ENCODE results near the gene PPP1R7. TPM values are rescaled to one million over a fixed set of nuclear protein-coding genes. Genes with fewer than 3 reads are reported as not detected.

The PPP1R7 gene
- total and polyA plus RNA-seq, 9 donors, result 21.9 to 120 (median 46.9) TPM

GRCh38 chr2:241137276-241138190 is 12.7 kb upstream of the PPP1R7 start:
- Histone ChIP-seq H3K27ac (no peak overlapping the region), H3K9me3 (no peaks in the 10 kb centered on the region), H3K4me3 (no peak overlapping the region), H3K27me3 (no peaks in the 10 kb centered on the region), H3K4me1 (ENCODE audit: insufficient read depth) (no peaks in the 10 kb centered on the region), H3K36me3 (no peaks in the 10 kb centered on the region)
- WGBS, 3 donors, result 35 to 52% (median 45%) methylated on average over 24 of the region's 24 CpGs
- peak in 1 of 5 donors; percentile 43 for DNase-seq
- no peak for TF ChIP-seq EP300 (IDR thresholded peaks at IDR 0.05)
- TF ChIP-seq CTCF (IDR thresholded peaks at IDR 0.05), result no peak
- TF ChIP-seq POLR2A (IDR thresholded peaks at IDR 0.05), result no peak
- intact Hi-C loops (cut with DNase I), result no loop called here

GRCh38 chr2:241138471-241138870 is 11.8 kb upstream of the PPP1R7 start:
- TF ChIP-seq CTCF (IDR thresholded peaks at IDR 0.05), result no peak
- no peak for TF ChIP-seq POLR2A (IDR thresholded peaks at IDR 0.05)
- no peak for TF ChIP-seq EP300 (IDR thresholded peaks at IDR 0.05)
- Histone ChIP-seq H3K4me3 (no peak overlapping the region), H3K36me3 (no peaks in the 10 kb centered on the region), H3K9me3 (no peaks in the 10 kb centered on the region), H3K27me3 (no peaks in the 10 kb centered on the region), H3K27ac (no peak overlapping the region), H3K4me1 (ENCODE audit: insufficient read depth) (no peaks in the 10 kb centered on the region)
- DNase-seq, result peak in 1 of 5 donors; percentile 18
- intact Hi-C loops (cut with DNase I), result no loop called here
- 96 to 98% (median 96%) methylated on average over 16 of the region's 16 CpGs for WGBS, 3 donors

GRCh38 chr2:241139531-241140444 is 10.5 kb upstream of the PPP1R7 start:
- TF ChIP-seq POLR2A (IDR thresholded peaks at IDR 0.05) (no peak), EP300 (IDR thresholded peaks at IDR 0.05) (no peak)
- Histone ChIP-seq H3K4me3 (no peak overlapping the region), H3K36me3 (no peaks in the 10 kb centered on the region), H3K27ac (no peak overlapping the region), H3K9me3 (no peaks in the 10 kb centered on the region), H3K4me1 (ENCODE audit: insufficient read depth) (no peaks in the 10 kb centered on the region), H3K27me3 (no peaks in the 10 kb centered on the region)
- DNase-seq, result peak in 1 of 5 donors; percentile 21
- WGBS, 3 donors, result 95% methylated on average over 24 of the region's 24 CpGs
- intact Hi-C loops (cut with DNase I), result no loop called here

- WGBS, 3 donors, result 93 to 95% (median 93%) methylated on average over 10 of the region's 10 CpGs
- TF ChIP-seq POLR2A (IDR thresholded peaks at IDR 0.05) (no peak), CTCF (IDR thresholded peaks at IDR 0.05) (no peak), EP300 (IDR thresholded peaks at IDR 0.05) (no peak)
These were observed 9.8 kb upstream of the PPP1R7 start for GRCh38 chr2:241140445-241140840.

More at GRCh38 chr2:241140445-241140840, 9.8 kb upstream of the PPP1R7 start:
- Histone ChIP-seq H3K4me3 (no peak overlapping the region), H3K9me3 (no peaks in the 10 kb centered on the region), H3K27me3 (no peaks in the 10 kb centered on the region), H3K36me3 (no peaks in the 10 kb centered on the region), H3K27ac (no peak overlapping the region), H3K4me1 (ENCODE audit: insufficient read depth) (no peaks in the 10 kb centered on the region)
- DNase-seq, result peak in 1 of 5 donors; percentile 9
- intact Hi-C loops (cut with DNase I), result no loop called here
